GM21390 (cell line): Measurements from ENCODE around the gene EMC1.
"Not testable (repeated sequence)": the region's sequence is repeated elsewhere in the genome, so short reads cannot be mapped to it uniquely, and the experiment has no call there.

Experiments
- ATAC-seq: cut with Tn5 transposase; IDR thresholded peaks from one replicate; pipeline ENCODE4 v1.9.1; 2021; ENCODE audit not compliant: unreplicated experiment

Gene EMC1

DNA sequence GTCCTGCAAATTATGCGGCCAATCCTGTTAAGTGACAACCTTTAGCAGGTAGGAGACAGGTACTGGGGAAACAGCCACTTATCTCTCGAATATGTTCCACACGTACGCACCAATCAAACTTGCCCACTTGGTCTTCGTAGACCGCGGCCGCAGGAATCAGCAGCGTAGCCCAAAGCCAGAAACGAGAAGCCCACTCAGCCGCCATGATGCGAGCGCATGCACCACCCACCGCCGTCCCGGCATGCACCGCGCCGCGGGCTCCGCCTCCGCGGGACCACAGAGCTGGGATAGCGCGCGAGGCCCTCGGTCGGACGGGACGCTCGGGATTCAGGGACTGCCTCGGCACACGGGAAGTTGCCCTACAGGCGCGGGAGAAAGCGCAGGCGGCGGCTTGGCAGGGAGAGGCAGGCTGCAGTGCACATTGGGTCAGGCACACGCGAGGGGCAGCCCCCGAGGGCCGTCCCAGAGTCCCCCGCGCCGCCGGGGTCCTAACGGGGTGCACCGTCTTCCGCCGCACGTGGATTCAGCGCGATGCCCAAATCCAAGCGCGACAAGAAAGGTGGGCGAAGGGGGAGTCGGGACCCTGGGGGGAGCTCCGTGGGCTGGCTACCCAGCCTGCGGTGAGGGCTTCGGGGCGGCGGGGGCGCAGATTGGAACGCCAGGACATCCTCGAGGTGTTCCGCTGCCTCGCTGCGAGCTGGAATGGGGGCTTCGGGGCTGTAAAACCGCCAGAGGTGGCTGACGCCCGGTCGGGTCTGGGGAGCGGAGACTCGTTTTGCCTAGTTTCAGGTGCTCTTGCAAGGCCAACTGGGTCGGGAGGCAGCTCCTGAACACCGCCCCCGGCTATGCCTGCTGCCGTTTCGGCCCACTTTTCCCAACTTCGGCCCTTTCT, at the start of gene EMC1, which contains the start of gene MRTO4:
TSS of gene EMC1 (minus strand) at position 220 of the 892 bp plus-strand sequence. CDS start at position 205, 15 bp downstream.
TSS of gene MRTO4 (plus strand) at position 501 of the 892 bp plus-strand sequence. CDS start at position 532, 31 bp downstream.
- peak; percentile 82 for ATAC-seq

DNA sequence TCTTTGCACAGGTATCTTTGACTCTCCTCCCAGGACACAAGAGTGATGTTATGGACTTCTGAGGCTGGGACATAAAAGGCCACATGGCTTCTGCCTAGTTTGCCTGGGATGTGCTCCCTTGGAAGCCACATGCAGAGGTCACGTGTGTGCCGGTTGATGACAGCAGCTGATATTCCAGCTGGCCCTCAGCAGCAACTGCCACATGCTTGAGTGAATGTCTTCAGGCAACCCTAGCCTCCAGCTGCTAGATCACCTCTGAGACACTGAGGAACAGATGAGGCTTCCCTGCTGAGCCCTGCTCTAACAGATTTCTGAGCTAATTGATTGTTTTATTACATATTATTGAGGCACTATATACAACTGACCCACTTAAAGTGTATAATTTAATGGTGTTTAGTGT, 48.9 kb upstream of the EMC1 start:
- ATAC-seq: no peak

DNA sequence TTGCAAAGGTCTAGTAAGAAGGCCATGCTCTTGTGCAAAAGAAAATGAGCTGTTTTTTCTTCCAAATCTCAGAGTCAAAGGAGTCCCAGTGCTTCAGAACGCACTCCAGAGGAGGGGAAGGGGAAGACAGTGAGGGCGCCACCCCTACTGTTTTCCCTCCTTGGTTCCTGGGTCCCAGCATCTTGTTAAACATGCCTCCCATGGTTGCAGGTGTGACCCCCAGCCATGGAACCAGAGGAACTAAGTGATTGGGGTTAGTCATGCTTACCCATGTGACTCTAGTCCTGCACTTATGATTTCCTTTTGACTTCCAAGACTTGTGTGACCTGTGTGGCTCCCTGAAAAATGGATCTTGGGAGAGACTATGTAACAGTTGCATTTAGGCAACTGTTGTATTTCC, 43.3 kb upstream of the EMC1 start:
- no peak for ATAC-seq

DNA sequence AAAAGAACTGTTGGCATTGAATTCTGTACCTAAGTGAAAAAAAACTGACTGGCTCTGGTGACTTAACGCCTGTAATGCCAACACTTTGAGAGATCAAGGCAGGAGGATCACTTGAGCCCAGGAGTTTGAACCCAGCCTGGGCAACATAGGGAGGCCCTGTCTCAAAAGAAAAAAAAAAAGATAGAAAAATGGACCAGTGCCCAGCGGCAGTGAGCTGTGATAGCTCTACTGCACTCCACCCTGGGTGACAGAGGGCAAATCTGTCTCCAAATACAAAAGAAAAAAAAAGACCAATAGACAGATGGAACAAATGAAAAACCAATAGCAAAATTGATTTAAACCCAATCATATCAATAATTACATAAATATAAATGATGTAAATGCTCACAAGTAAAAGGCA, 37.9 kb upstream of the EMC1 start:
- no peak for ATAC-seq

DNA sequence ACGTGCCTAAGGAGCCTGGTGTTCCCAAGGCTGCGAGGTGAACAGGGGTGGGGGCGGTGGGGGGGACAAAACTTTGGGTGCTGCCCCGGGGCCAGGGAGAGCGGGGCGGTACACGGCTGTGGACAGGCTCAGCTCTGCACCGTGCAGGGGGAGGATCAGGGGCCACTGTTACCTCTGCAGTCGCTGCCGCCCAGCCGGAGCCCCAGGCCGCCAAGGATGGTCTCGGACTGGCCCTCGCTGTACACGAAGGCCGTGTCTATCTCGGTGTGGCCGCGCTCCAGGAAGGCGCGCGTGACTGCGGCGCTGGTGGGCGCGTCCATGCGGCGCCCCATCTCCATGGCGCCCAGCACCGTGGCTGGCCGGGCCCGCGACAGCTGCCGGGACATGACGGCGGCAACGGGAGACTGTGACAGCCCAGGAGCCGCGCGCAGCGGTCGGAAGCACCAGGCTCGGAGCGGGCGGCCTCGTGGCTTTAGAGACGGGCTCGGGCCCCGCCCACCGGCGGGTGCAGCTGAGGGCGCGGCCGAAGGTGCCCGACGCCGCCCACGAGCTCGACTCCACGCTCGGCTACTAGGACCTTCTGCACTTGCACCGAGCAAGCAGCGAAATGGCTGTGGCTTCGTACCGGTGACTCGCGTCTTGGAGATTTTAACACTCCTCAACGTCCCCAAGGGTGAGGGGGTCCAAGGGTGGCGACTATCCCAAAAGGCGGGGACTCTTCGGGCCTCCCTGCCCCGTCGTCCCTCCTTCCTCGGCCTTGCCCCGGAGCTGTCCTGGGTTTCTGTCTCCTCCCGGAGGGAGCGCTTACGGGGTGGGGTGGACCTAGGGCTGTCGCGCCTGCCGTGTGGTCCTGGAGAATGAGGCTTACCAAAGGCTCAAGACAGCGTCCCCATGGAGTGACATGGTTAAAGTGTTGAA, 37.3 kb upstream of the EMC1 start, which contains the start of gene AKR7A3:
TSS of gene AKR7A3 (minus strand) at position 447 of the 918 bp plus-strand sequence. CDS start at position 386, 61 bp downstream.
- not testable (repeated sequence) for ATAC-seq

DNA sequence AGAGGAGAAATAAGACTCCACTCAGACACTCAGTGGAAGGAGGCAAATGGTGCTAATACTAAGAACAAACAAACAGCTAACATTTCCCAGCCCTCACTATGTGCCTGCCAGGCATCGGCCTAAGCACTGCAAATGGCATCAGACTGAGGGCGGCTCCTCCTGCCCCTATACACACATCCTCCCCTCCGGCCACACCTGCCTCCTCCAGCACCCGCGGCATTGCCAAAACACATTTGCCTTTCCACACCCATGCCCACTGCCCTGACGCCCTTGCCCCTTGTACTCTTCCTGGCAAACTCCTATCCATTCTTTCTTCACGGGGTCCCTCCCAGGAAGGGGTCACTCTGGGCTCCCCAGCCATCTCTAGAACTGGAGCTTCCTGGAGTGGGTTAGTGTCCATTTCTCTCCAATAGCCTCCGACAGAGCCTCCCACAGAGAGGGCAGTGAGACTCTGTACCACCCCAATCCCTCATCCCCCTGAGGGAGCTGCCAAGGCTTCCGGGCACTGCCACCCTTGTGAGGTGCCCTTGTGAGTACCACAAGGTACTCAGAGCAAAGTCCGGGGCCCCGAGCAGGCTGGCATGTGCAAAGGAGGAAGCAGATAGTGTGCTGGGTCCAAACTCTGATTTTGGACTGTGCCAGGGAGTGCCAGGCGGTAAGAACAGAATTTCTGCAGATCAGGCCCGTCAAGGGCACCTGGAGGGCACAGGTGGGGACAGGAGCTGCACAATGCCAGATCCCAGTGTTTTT, 36.3 kb upstream of the EMC1 start:
- no peak for ATAC-seq

DNA sequence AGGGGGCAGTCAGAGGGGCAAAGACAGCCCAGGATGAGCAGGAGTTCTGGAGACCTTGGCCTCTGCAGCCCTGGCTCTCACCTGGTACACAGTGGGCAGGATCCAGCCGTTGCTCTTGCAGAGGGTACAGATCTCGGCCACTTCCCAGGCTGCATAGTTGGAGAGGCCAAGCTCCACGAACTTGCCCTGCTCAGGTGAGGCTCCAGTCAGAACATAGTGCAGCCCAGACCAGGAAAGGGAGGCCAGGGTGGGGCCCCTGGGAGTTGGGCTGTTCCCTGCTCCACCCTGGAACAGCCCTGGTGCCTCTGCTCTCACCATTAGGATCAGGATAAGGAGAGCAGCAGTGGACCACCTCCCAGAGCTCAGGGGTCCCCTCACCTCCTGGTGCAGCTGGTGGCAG, 34.5 kb upstream of the EMC1 start:
- ATAC-seq: not testable (repeated sequence)

DNA sequence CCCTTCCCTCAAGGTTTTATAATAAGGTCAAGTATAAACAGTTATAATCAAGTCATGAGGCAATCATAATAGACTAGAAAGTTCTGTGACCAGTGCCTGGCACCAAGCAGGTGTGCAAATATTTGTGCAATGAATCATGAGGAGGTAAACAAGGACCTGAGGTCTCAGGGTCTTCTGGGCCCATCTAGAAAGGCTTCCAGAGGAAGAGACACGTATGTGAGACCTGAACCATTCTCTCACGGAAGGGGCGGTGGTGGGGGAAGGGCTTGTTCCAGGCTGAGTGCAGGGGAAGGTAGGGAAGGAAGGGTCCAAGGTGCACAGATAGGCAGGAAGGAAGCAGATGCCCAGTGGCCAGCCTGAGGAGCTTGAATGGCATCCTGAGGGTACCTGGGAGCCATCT, 34.0 kb upstream of the EMC1 start:
- ATAC-seq: not testable (repeated sequence)

DNA sequence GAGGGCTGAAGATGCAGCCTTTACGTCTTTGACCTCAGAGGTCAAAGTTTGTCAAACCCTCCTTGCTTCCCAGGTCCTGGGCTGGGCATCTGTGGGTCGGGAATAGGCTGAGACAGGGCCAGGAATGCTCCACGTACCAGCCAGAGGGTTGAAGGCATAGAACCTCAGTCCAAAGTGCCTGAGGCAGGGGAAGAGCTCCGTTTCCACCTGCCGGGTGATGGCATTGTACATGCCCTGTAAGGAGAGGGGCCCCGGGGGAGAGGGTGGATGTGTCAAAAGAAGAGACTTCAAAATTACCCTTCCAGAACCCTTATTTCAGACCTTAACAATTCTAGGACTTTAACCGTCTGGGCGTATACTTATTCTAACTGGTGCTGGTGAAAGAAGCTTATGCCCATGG, 33.6 kb upstream of the EMC1 start:
- ATAC-seq: no peak

DNA sequence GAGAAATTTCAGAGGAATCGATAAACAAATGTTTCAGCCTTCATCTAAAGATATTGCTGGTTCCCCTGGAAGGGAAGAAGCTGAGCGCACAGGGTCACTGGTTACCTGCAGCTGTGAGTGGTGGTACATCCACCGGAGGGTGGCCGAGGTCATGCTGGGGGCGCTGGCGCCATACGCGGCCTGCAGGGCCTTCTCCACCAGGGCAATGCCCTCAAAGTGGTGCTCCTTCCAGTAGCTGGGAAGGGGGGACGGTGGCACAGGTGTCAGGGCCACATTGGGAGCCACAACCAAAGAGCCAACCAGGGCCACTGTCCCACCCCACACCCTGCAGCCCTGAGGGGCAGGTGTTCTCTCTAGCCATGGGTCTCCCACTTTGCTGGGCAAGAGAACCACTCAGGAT, 32.6 kb upstream of the EMC1 start:
- ATAC-seq: no peak

DNA sequence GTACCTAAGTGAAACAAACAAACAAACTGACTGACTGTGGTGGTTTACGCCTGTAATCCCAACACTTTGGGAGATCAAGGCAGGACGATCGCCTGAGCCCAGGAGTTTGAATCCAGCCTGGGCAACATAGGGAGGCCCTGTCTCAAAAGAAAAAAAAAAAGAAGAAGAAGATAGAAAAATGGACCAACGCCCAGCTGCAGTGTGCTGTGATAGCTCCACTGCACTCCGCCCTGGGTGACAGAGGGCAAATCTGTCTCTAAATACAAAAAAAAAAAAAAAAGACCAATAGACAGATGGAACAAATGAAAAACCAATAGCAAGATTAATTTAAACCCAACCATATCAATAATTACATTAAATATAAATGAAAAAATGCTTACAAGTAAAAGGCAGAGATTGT, 23.3 kb upstream of the EMC1 start:
- no peak for ATAC-seq

DNA sequence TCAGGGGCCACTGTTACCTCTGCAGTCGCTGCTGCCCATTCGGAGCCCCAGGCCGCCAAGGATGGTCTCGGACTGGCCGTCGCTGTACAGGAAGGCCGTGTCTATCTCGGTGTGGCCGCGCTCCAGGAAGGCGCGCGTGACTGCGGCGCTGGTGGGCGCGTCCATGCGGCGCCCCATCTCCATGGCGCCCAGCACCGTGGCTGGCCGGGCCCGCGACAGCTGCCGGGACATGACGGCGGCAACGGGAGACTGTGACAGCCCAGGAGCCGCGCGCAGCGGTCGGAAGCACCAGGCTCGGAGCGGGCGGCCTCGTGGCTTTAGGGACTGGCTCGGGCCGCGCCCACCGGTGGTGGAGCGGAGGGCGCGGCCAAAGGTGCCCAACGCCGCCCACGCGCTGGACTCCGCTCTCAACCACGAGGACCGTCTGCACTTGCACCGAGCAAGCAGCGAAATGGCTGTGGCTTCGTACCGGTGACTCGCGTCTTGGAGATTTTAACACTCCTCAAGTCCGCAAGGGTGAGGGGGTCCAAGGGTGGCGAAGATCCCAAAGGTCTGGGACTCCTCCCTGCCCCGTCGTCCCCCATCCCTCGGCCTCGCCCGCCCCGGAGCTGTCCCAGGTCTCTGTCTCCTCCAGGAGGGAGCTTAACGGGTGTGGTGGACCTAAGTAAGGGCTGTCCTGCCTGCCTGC, 22.7 kb upstream of the EMC1 start:
- ATAC-seq: not testable (repeated sequence)

DNA sequence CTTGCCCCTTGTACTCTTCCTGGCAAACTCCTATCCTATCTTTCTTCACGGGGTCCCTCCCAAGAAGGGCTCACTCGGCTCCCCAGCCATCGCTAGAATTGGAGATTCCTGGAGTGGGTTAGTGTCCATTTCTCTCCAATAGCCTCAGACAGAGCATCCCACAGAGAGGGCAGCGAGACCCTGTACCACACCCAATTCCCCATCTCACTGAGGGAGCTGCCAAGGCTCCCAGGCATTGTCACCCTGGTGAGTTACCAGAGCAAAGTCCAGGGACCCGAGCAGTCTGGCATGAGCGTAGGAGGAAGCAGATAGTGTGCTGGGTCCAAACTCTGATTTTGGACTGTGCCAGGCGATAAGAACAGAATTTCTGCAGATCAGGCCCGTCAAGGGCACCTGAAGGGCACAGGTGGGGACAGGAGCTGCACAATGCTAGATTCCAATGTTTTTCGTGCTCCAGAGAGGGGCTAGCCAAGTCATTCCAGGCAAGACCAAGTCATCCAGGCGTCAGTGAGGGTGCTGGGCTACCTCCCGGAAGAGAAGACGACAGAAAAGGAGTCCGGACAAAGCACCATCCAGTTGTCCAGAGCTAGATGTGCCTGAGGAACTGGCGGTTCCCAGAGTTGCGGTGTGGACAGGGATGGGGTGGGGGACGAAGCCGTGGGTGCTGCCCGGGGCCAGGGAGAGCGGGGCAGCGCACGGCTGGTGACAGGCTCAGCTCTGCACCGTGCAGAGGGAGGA, 22.0 kb upstream of the EMC1 start:
- no peak for ATAC-seq

DNA sequence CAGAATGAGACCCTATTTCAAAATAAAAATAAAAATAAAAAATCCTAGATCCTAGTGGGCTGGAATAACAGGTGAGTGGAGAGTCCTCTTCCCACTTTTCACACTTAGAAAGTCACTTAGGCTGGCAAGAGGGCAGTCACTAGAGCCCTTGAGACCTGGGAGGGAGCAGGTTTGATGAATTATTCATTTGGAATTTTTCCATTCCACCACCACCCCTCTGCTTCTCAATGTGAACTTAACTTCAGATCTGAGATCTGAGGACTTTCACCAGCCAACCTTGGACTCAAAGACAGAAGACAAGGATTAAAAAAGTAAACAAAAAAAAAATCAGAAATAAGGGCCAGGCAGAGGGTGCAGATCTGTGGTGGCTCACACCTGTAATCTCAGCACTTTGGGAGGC, 20.7 kb upstream of the EMC1 start:
- no peak for ATAC-seq

DNA sequence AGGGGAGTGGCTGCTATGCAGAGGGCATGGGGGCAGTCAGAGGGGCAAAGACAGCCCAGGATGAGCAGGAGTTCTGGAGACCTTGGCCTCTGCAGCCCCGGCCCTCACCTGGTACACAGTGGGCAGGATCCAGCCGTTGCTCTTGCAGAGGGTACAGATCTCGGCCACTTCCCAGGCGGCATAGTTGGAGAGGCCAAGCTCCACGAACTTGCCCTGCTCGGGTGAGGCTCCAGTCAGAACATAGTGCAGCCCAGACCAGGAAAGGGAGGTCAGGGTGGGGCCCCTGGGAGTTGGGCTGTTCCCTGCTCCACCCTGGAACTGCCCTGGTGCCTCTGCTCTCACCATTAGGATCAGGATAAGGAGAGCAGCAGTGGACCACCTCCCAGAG, 19.0 kb upstream of the EMC1 start:
- not testable (repeated sequence) for ATAC-seq

DNA sequence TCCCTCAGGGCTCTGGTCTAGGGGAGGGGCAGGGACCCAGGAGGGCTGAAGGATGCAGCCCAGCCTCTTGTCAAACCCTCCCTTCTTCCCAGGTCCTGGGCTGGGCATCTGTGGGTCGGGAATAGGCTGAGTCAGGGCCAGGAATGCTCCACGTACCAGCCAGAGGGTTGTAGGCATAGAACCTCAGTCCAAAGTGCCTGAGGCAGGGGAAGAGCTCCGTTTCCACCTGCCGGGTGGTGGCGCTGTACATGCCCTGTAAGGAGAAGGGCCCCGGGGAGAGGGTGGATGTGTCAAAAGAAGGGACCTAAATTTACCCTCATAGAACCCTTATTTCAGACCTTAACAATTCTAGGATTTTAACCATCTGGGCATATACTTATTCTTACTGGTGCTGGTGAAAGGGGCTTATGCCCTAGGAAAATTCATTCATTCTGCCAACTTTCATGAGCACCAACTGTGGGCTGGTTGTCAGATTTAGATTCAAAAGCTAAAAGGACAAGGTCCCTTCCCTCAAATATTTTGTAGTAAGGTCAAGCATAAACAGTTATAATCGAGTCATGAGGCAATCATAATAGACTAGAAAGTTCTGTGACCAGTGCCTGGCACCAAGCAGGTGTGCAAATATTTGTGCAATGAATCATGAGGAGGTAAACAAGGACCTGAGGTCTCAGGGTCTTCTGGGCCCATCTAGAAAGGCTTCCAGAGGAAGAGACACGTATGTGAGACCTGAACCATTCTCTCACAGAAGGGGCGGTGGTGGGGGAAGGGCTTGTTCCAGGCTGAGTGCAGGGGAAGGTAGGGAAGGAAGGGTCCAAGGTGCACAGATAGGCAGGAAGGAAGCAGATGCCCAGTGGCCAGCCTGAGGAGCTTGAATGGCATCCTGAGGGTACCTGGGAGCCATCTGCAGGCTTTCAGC, 18.4 kb upstream of the EMC1 start:
- ATAC-seq: not testable (repeated sequence)

DNA sequence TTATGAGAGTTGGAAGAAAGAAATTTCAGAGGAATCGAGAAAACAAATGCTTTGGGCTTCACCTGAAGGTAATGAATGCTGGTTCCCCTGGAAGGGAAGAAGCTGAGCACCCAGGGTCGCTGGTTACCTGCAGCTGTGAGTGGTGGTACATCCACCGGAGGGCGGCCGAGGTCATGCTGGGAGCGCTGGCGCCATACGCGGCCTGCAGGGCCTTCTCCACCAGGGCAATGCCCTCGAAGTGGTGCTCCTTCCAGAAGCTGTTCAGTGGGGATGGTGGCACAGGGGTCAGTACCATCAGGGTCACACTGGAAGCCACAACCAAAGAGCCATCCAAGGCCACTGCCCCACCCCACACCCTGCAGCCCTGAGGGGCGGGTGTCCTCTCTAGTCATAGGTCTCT, 17.1 kb upstream of the EMC1 start:
- ATAC-seq: no peak

DNA sequence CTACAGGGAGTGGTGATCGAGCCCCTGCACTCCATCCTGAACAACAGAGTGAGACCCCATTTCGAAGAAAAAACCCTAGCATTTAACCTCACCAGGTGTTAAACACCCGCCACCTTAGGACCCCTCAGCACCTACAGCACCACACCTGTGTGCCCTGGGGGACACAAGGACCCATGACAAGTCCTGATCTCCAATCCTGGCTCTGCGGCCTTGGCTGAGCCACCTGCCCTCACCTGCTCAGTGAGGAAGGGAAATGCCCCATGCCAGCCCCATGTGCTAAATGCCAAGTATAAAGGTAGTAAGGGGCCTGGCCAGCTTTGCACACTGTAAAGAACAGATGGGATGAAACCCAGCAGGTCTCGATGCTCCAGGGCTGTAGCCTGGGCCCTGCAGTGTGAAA, 11.4 kb upstream of the EMC1 start:
- no peak for ATAC-seq

DNA sequence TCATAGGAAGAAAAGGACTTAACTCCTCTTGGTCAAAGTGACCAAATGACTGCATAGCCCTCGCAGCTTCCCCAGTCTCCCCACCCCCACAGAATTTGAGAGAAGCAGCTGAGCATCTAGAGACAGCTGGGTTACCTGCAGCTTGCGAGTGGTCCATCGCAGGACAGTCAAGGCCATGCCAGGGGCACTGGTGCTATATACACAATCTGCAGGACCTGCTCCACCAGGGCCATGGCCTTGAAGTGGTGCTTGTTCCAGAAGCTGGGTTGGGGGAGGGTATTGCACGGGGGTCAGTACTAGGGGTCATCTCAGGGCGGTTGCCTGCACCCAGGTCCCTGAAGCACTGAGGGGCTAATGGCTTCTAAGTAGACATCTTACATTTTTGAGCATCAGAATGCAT, 10.7 kb upstream of the EMC1 start:
- ATAC-seq: no peak
